ENCODE data around the gene FHOD1.

DNA sequence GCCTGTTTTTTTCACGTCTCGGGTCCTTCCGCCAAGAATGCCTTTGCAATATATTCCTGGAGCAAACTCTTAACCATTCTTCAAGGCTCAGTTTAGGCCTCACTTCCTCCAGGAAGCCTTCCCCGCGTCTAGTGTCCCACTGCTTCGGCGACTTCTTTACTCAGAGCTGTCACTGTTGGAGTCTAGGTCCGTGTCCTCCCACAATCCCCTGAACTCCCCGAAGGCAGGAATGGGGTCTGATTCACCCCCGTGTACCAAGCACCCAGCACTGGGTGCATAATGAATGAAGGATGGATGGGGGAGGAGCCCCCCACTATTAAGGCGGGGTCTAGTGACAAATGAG, 64.0 kb downstream of the FHOD1 start:
- no peak for TF ChIP-seq KLF16 (IDR thresholded peaks at IDR 0.05)
- no peak for TF ChIP-seq RBM34 (IDR thresholded peaks at IDR 0.05; ENCODE audit: borderline replicate concordance, insufficient read depth, low read length)

All from K562 (cell line).